HepG2 (cell line): ENCODE results near the gene POLE.

Experiments used
- ARID3A ChIP-seq: IDR thresholded peaks from 2 replicates; pipeline ENCODE4 v1.6.1; 2012; ENCODE audit warnings: low read depth, low read length, improper control_type of control experiment
- CEBPB ChIP-seq: IDR thresholded peaks from 2 replicates; pipeline ENCODE4 v1.6.1; 2011; ENCODE audit warnings: low read depth, low read length, improper control_type of control experiment, borderline replicate concordance
- CTCF ChIP-seq: sonication (generic); formaldehyde crosslinking; IDR thresholded peaks from 2 replicates; pipeline ENCODE4 v1.5.0; 2020; ENCODE audit warnings: mild to moderate bottlenecking, missing genetic modification reagents, moderate library complexity
- EZH2 ChIP-seq: conservative IDR thresholded peaks from 2 replicates; pipeline ENCODE4 v1.6.1; 2012; ENCODE audit warnings: mild to moderate bottlenecking, low read depth, low read length, moderate library complexity
- FOXM1 ChIP-seq: sonication (generic); formaldehyde crosslinking; IDR thresholded peaks from 2 replicates; pipeline ENCODE4 v1.5.0; 2020; ENCODE audit warnings: missing genetic modification reagents
- GABPA ChIP-seq, 2 experiments: IDR thresholded peaks; 2 replicates each; pipeline ENCODE4 v1.6.1; 2011 to 2016; ENCODE audit warnings: low read depth in 2 of 2, low read length in 1 of 2, missing biosample characterization in 1 of 2, missing genetic modification characterization in 1 of 2
- GTF2F1 ChIP-seq: fragments of 150-350 bp; IDR thresholded peaks from 2 replicates; pipeline ENCODE4 v1.6.1; 2014; ENCODE audit warnings: low read length
- PHF21A ChIP-seq: sonication (generic); formaldehyde crosslinking; IDR thresholded peaks from 2 replicates; pipeline ENCODE4 v1.5.0; 2020; ENCODE audit warnings: mild to moderate bottlenecking, missing genetic modification reagents
- POLR2A ChIP-seq, 2 experiments: IDR thresholded peaks; 2 replicates each; pipeline ENCODE4 v1.6.1; 2011; ENCODE audit warnings: low read depth in 2 of 2, low read length in 2 of 2, mild to moderate bottlenecking in 1 of 2, moderate library complexity in 1 of 2; ENCODE audit not compliant: insufficient read depth in 1 of 2
- POLR2AphosphoS5 ChIP-seq: IDR thresholded peaks from 2 replicates; pipeline ENCODE4 v1.6.1; 2012; ENCODE audit warnings: low read depth, low read length
- RNF2 ChIP-seq: fragments of 450-650 bp; conservative IDR thresholded peaks from 2 replicates; pipeline ENCODE4 v1.6.1; 2016; ENCODE audit warnings: low read depth
- TAF1 ChIP-seq: sonication (generic); formaldehyde crosslinking; IDR thresholded peaks from 2 replicates; pipeline ENCODE4 v1.4.0; 2020; ENCODE audit warnings: missing genetic modification reagents

- TF ChIP-seq ARID3A (no peak), CTCF (CRISPR knock-in tag) (no peak), GTF2F1 (no peak), CEBPB (no peak), GABPA (IDR thresholded peaks at IDR 0.05; ENCODE audit: low read depth, low read length) (no peak), GABPA (CRISPR knock-in tag; IDR thresholded peaks at IDR 0.05; ENCODE audit: low read depth) (no peak), POLR2A (IDR thresholded peaks at IDR 0.05; ENCODE audit: insufficient read depth in 1 of 2, low read depth in 2 of 2, low read length in 2 of 2) (no peak), RNF2 (no peak), EZH2 (no peak), POLR2AphosphoS5 (no peak), PHF21A (CRISPR knock-in tag) (no peak), TAF1 (CRISPR knock-in tag) (no peak), FOXM1 (CRISPR knock-in tag) (no peak)
Measured at GRCh38 chr12:132708150-132708549, 21.0 kb upstream of the POLE start.
